K562 (cell line): ENCODE results near the gene CGB8. TPM values are rescaled to one million over a fixed set of nuclear protein-coding genes. Genes with fewer than 3 reads are reported as not detected.
"Not testable (repeated sequence)": the region's sequence is repeated elsewhere in the genome, so short reads cannot be mapped to it uniquely, and the experiment has no call there.

Source experiments
- ATAC-seq: fragments of 200-7000 bp; cut with Tn5 transposase; 3 replicates; pipeline ENCODE4 v1.9.1; 2020; ENCODE audit warnings: moderate library complexity
- BruUV-seq: library from RNA; stranded (reverse); fragments of 400-500 nt; replicated peaks from 2 replicates; lab custom pipeline; 2021; lab: Mats Ljungman, UMichigan
- CTCF ChIA-PET: fragments of 300-600 bp; formaldehyde crosslinking; extraction: SDS; loops from one replicate; lab custom pipeline; 2021; ENCODE audit warnings: low intra/inter-chr PET ratio; lab: Yijun Ruan, JAX
- POLR2A ChIA-PET: fragments of 300-600, 350-650 bp; sonication (Branson Sonifier 250); formaldehyde crosslinking; extraction: SDS; loops from one replicate; lab custom pipeline; 2021; ENCODE audit warnings: antibody characterized with exemption, inconsistent platforms; lab: Yijun Ruan, JAX
- DNase-seq, 4 experiments: peaks; one replicate each; pipeline versions ENCODE4 v3.0.0 to v3.0.0-alpha.2; 2011 to 2018; ENCODE audit warnings: low spot score in 3 of 4, mixed read lengths in 3 of 4; ENCODE audit errors: extremely low read depth in 1 of 4
- FAIRE-seq: peaks from 2 replicates; lab custom pipeline; 2011; peaks lifted over from hg19 to GRCh38; lab: Jason Lieb, UNC
- H2AFZ ChIP-seq: 2 replicates; pipeline ENCODE4 v1.6.0; 2011; ENCODE audit warnings: low read depth, low read length, control low read depth, inconsistent platforms
- H3K27ac ChIP-seq: fragments of 200-600 bp; 3 replicates; pipeline ENCODE4 v1.8.0; 2011; ENCODE audit warnings: low read depth, mild to moderate bottlenecking, control low read depth, inconsistent platforms, low read length, moderate library complexity, mixed read lengths; ENCODE audit errors: extremely low read depth
- H3K27me3 ChIP-seq, 2 experiments: fragments of 300-600 bp in 1 of 2; 2 replicates in 1 of 2; 3 replicates in 1 of 2; pipeline versions ENCODE4 v1.6.0 to v1.8.0; 2011; ENCODE audit warnings: inconsistent platforms in 2 of 2, low read length in 2 of 2, mild to moderate bottlenecking in 1 of 2, mixed read lengths in 1 of 2, moderate library complexity in 1 of 2; ENCODE audit not compliant: control insufficient read depth in 2 of 2, insufficient read depth in 2 of 2
- H3K36me3 ChIP-seq: fragments of 300-600 bp; 3 replicates; pipeline ENCODE4 v1.8.0; 2011; ENCODE audit warnings: mild to moderate bottlenecking, low read length, inconsistent platforms; ENCODE audit not compliant: control insufficient read depth, insufficient read depth
- H3K4me1 ChIP-seq, 2 experiments: fragments of 200-600 bp in 1 of 2; replicated peaks in 1 of 2; 2 replicates in 1 of 2; 3 replicates in 1 of 2; pipeline versions ENCODE4 v1.5.1 to v1.8.0; 2011; ENCODE audit warnings: inconsistent platforms in 2 of 2, low read length in 2 of 2, mild to moderate bottlenecking in 1 of 2, mixed read lengths in 1 of 2, moderate library complexity in 1 of 2; ENCODE audit not compliant: control insufficient read depth in 2 of 2, insufficient read depth in 2 of 2
- H3K4me2 ChIP-seq: 2 replicates; pipeline ENCODE4 v1.6.1; 2011; ENCODE audit warnings: low read length, control low read depth, inconsistent platforms, mixed read lengths; ENCODE audit not compliant: insufficient read depth
- H3K4me3 ChIP-seq: fragments of 200-600 bp; sonication (generic), shearing (Covaris generic); 2 replicates; pipeline ENCODE4 v1.5.1; 2016; ENCODE audit warnings: control low read depth, inconsistent platforms
- H3K79me2 ChIP-seq: fragments of 200-600 bp; 3 replicates; pipeline ENCODE4 v1.8.0; 2011; ENCODE audit warnings: low read length, inconsistent platforms; ENCODE audit not compliant: control insufficient read depth, insufficient read depth
- H3K9ac ChIP-seq, 2 experiments: 2 replicates each; pipeline versions ENCODE4 v1.6.0 to v1.6.1; 2011; ENCODE audit warnings: low read depth in 2 of 2, low read length in 2 of 2, control low read depth in 1 of 2, inconsistent platforms in 1 of 2, mild to moderate bottlenecking in 1 of 2, mixed read lengths in 1 of 2; ENCODE audit not compliant: insufficient read depth in 1 of 2
- H3K9me1 ChIP-seq: one replicate; pipeline ENCODE4 v1.6.0; 2011; ENCODE audit warnings: inconsistent platforms, mild to moderate bottlenecking, low read length, moderate library complexity; ENCODE audit not compliant: control insufficient read depth, insufficient read depth
- H3K9me3 ChIP-seq: replicated peaks from 2 replicates; pipeline ENCODE4 v1.5.1; 2011; ENCODE audit warnings: low read depth, low read length, inconsistent platforms; ENCODE audit not compliant: control insufficient read depth, insufficient read depth
- H4K20me1 ChIP-seq: replicated peaks from 2 replicates; pipeline ENCODE4 v1.6.1; 2011; ENCODE audit warnings: low read length, inconsistent platforms, mixed read lengths; ENCODE audit not compliant: control insufficient read depth, insufficient read depth
- WGBS: fragments of 100-300 bp; shearing (Covaris generic); methylation state at CpG from one replicate; pipeline ENCODE4 v1.1.6; 2016; ENCODE audit warnings: low coverage, mixed read lengths; ENCODE audit not compliant: insufficient coverage; ENCODE audit errors: missing lambda C conversion rate; 5-methylcytosine and 5-hydroxymethylcytosine counted together
- in situ Hi-C: fragments of 300-500 bp; cut with MboI; formaldehyde crosslinking; loops from 4 replicates; pipeline ENCODE4 v1.15.0; 2018; ENCODE audit warnings: inconsistent platforms, mixed read lengths
- intact Hi-C: fragments of 100-400 bp; cut with micrococcal nuclease; formaldehyde crosslinking; loops from 2 replicates; pipeline ENCODE4 v1.14.2; 2022
- polyA plus RNA-seq, 8 experiments: library from polyadenylated mRNA; depleted of rRNA in 4 of 8; stranded (reverse) in 5 of 8; unstranded in 3 of 8; fragments of >200 nt; fragmentation: Nextera tagmentation in 2 of 8; fragmentation: Illumina TruSeq in 1 of 8; extraction: Ambion mirVana in 2 of 8; extraction: Trizol in 1 of 8; gene quantifications; 2 replicates each; pipeline versions ENCODE4 v1.2.1 to v1.2.3, GENCODE V29; 2011 to 2014; ENCODE audit warnings: inconsistent platforms in 1 of 8, missing spikeins in 1 of 8
- total RNA-seq, 7 experiments: library from RNA; depleted of rRNA in 6 of 7; stranded (reverse); fragments of >200 nt in 6 of 7; fragmentation: Illumina TruSeq in 2 of 7; extraction: Trizol in 2 of 7; gene quantifications; 2 replicates each; pipeline versions ENCODE4 v1.2.1 to v1.2.3, GENCODE V29; 2011 to 2021; ENCODE audit warnings: low replicate concordance in 1 of 7

CGB8 gene
- total and polyA plus RNA-seq, 9 of the 15 experiments (the other 6 are each of a cell fraction or from before 2014, with no cell fraction given): not detected

DNA sequence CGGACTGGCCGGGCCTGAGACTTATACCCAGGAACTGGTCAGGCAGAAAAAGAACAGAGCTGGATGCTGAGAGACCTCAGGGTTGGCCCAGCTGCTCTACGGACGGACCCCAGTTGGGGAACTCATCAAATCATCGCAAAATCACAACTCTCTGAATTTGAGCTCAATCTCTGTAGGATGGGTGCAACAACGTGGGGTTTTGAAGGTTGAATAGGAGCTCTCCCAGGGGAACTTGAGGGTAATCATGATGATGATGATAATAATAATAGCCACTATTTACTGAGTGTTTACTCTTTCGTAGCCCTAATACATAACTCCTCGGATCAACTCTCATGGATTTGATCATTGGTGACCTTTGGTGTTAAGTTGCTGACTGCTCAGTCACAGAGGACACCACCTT lies 18.6 kb downstream of the CGB8 start:
- H4K20me1 ChIP-seq, H2AFZ ChIP-seq, ATAC-seq, DNase-seq, H3K27me3 ChIP-seq, BruUV-seq, H3K9me1 ChIP-seq, POLR2A ChIA-PET, H3K9ac ChIP-seq, H3K9me3 ChIP-seq, in situ Hi-C loops, FAIRE-seq, H3K4me2 ChIP-seq, CTCF ChIA-PET, H3K4me3 ChIP-seq, H3K79me2 ChIP-seq, H3K36me3 ChIP-seq, H3K27ac ChIP-seq, intact Hi-C loops, H3K4me1 ChIP-seq: not testable (repeated sequence)
- 30% methylated on average over 4 of the region's 8 CpGs for WGBS

DNA sequence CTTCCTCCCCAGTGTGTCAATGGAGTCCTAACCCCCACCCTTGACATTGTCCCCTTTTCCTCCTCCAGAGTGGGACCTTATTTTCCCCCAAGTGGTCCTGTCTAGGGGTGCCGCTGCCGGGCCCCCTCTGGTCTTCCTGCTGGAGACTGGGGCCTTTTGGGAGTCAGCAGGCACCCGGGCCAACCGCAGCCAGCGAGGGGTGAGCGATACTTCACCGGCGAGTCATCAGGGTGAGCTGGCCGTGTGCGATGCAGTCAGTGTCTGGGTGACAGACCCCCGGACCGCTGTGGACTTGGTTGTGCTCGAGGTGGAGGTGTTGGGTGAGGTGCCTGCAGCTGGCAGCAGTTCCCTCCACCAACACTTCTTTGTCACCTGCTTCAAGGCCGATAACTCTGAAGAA lies 19.2 kb downstream of the CGB8 start:
- H3K27ac ChIP-seq, intact Hi-C loops, in situ Hi-C loops, BruUV-seq, H3K4me2 ChIP-seq, H3K9me1 ChIP-seq, H4K20me1 ChIP-seq, H3K9ac ChIP-seq, CTCF ChIA-PET, H3K9me3 ChIP-seq, H3K4me1 ChIP-seq, H3K36me3 ChIP-seq, H3K4me3 ChIP-seq, FAIRE-seq, H2AFZ ChIP-seq, DNase-seq, ATAC-seq, H3K79me2 ChIP-seq, H3K27me3 ChIP-seq, POLR2A ChIA-PET: not testable (repeated sequence)
- 48% methylated on average over 7 of the region's 14 CpGs for WGBS

DNA sequence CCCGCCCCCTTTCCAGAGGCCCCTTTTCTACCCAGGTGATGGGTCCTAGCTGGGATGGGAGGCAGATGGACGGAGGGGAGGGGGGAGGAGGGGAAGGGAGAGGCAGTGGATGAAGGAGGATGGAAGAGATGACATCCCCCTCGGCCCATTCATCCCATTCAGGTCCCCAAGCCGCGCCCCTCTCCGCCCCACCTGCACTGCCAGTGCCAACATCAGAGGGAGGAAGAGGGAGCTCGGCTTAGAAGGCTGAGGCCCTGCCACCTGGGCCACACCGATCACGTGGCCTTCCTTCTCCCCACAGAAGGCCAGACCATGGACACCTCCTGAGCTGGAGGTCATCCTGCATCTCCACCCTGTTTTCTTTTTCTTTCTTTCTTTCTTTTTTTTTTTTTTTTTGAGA lies 20.2 kb downstream of the CGB8 start:
- FAIRE-seq, in situ Hi-C loops, H3K4me3 ChIP-seq, H3K9me3 ChIP-seq, H2AFZ ChIP-seq, ATAC-seq, CTCF ChIA-PET, H4K20me1 ChIP-seq, H3K27me3 ChIP-seq, intact Hi-C loops, H3K27ac ChIP-seq, H3K79me2 ChIP-seq, H3K4me1 ChIP-seq, H3K36me3 ChIP-seq, DNase-seq, BruUV-seq, H3K4me2 ChIP-seq, H3K9ac ChIP-seq, H3K9me1 ChIP-seq: not testable (repeated sequence)
- 20% methylated on average over 1 of the region's 9 CpGs for WGBS
- POLR2A ChIA-PET: interaction anchor here (0.6 to 0.8 kb wide), 2 partner anchors 9 to 47 kb away, joined by 3 read pairs; no protein-coding TSS in a partner anchor

- WGBS: 34% methylated on average over 7 of the region's 23 CpGs
- H4K20me1 ChIP-seq, FAIRE-seq, H3K4me2 ChIP-seq, H3K27me3 ChIP-seq, ATAC-seq, DNase-seq, H2AFZ ChIP-seq, H3K4me3 ChIP-seq, H3K36me3 ChIP-seq, CTCF ChIA-PET, H3K27ac ChIP-seq, intact Hi-C loops, H3K9me3 ChIP-seq, H3K9me1 ChIP-seq, H3K9ac ChIP-seq, in situ Hi-C loops, POLR2A ChIA-PET, H3K79me2 ChIP-seq, BruUV-seq: not testable (repeated sequence)
- peaks cover 6 to 11% of the 10 kb centered on the region in 2 experiments; a peak in 4 of 5 replicates for H3K4me1 ChIP-seq
These were observed 23.3 kb downstream of the CGB8 start for GRCh38 chr19:49025599-49025998.
